22Rv1 (cell line): Measurements from ENCODE around the gene SMAD3.

Experiments used
- H3K27ac ChIP-seq: fragments of 450-650 bp; 2 replicates; pipeline ENCODE4 v1.5.1; 2017
- CTCF ChIP-seq: fragments of 450-650 bp; IDR thresholded peaks from 2 replicates; pipeline ENCODE4 v1.5.1; 2017; ENCODE audit warnings: mild to moderate bottlenecking
- ZFX ChIP-seq: fragments of 450-650 bp; IDR thresholded peaks from 2 replicates; pipeline ENCODE4 v1.6.1; 2017; ENCODE audit warnings: antibody characterized with exemption, borderline replicate concordance

The SMAD3 gene

GRCh38 chr15:67187351-67187854 is 122.0 kb downstream of the SMAD3 start:
- no peak overlapping the region for H3K27ac ChIP-seq
- TF ChIP-seq CTCF (no peak), ZFX (no peak)

- no peak overlapping the region for H3K27ac ChIP-seq
- TF ChIP-seq ZFX (no peak), CTCF (no peak)
Observed at GRCh38 chr15:67188551-67189218, 123.3 kb downstream of the SMAD3 start.

- H3K27ac ChIP-seq, result no peak overlapping the region
- no peak for TF ChIP-seq CTCF
- no peak for TF ChIP-seq ZFX
Observed at GRCh38 chr15:67189326-67190051, 124.1 kb downstream of the SMAD3 start.

- no peak overlapping the region for H3K27ac ChIP-seq
- TF ChIP-seq ZFX, result no peak
- no peak for TF ChIP-seq CTCF
Observed at GRCh38 chr15:67190326-67190725, 124.9 kb downstream of the SMAD3 start.

GRCh38 chr15:67190813-67191212 is 125.4 kb downstream of the SMAD3 start:
- H3K27ac ChIP-seq, result no peak overlapping the region
- TF ChIP-seq ZFX (no peak), CTCF (no peak)

- TF ChIP-seq CTCF (no peak), ZFX (no peak)
- no peak overlapping the region for H3K27ac ChIP-seq
Observed at GRCh38 chr15:67192185-67192820, 126.9 kb downstream of the SMAD3 start.
